Measurements from ENCODE around the gene SOX13. TPM values are rescaled to one million over a fixed set of nuclear protein-coding genes. Genes with fewer than 3 reads are reported as not detected.

SOX13 gene
- total RNA-seq, 1 experiment from 2014 or later: 21.8 TPM

GRCh38 chr1:204041232-204041767, 31.6 kb upstream of the SOX13 start:
- TF ChIP-seq CTCF (IDR thresholded peaks at IDR 0.05; ENCODE audit: unreplicated experiment): no peak
- H3K27me3 Mint-ChIP-seq (ENCODE audit: unreplicated experiment): peaks cover 7% of the 10 kb centered on the region
- no peak overlapping the region for H3K4me3 Mint-ChIP-seq (ENCODE audit: low read depth, unreplicated experiment)
- H3K27ac Mint-ChIP-seq (ENCODE audit: unreplicated experiment): no peak overlapping the region
- intact Hi-C loops (cut with micrococcal nuclease; ENCODE audit: unreplicated experiment): no loop called here
- H3K36me3 Mint-ChIP-seq (ENCODE audit: insufficient read depth, unreplicated experiment): no peaks in the 10 kb centered on the region
- H3K9me3 Mint-ChIP-seq (ENCODE audit: low read depth, unreplicated experiment): no peaks in the 10 kb centered on the region
- CTCF ChIA-PET: no interaction called here
- no peaks in the 10 kb centered on the region for H3K4me1 Mint-ChIP-seq (ENCODE audit: low read depth, unreplicated experiment)
- no TSS peak for BruUV-seq (replicated peaks)
- DNase-seq: no peak

- CTCF ChIA-PET: no interaction called here
Observed at GRCh38 chr1:204041803-204042505, 31.0 kb upstream of the SOX13 start.

GRCh38 chr1:204042516-204042915, 30.4 kb upstream of the SOX13 start:
- DNase-seq: no peak
- CTCF ChIA-PET: no interaction called here
- no peak for TF ChIP-seq CTCF (IDR thresholded peaks at IDR 0.05; ENCODE audit: unreplicated experiment)
- no peak overlapping the region for H3K27ac Mint-ChIP-seq (ENCODE audit: unreplicated experiment)
- H3K4me1 Mint-ChIP-seq (ENCODE audit: low read depth, unreplicated experiment): no peaks in the 10 kb centered on the region
- peaks cover 7% of the 10 kb centered on the region for H3K27me3 Mint-ChIP-seq (ENCODE audit: unreplicated experiment)
- no peaks in the 10 kb centered on the region for H3K9me3 Mint-ChIP-seq (ENCODE audit: low read depth, unreplicated experiment)
- intact Hi-C loops (cut with micrococcal nuclease; ENCODE audit: unreplicated experiment): no loop called here
- no peak overlapping the region for H3K4me3 Mint-ChIP-seq (ENCODE audit: low read depth, unreplicated experiment)
- no peaks in the 10 kb centered on the region for H3K36me3 Mint-ChIP-seq (ENCODE audit: insufficient read depth, unreplicated experiment)
- BruUV-seq (replicated peaks): no TSS peak

More at GRCh38 chr1:204041803-204042505, 31.0 kb upstream of the SOX13 start:
- no peak for TF ChIP-seq CTCF (IDR thresholded peaks at IDR 0.05; ENCODE audit: unreplicated experiment)
- BruUV-seq (replicated peaks): no TSS peak
- intact Hi-C loops (cut with micrococcal nuclease; ENCODE audit: unreplicated experiment): no loop called here
- peaks cover 7% of the 10 kb centered on the region for H3K27me3 Mint-ChIP-seq (ENCODE audit: unreplicated experiment)
- no peaks in the 10 kb centered on the region for H3K9me3 Mint-ChIP-seq (ENCODE audit: low read depth, unreplicated experiment)
- no peak overlapping the region for H3K27ac Mint-ChIP-seq (ENCODE audit: unreplicated experiment)
- DNase-seq: no peak
- no peaks in the 10 kb centered on the region for H3K4me1 Mint-ChIP-seq (ENCODE audit: low read depth, unreplicated experiment)
- H3K4me3 Mint-ChIP-seq (ENCODE audit: low read depth, unreplicated experiment): no peak overlapping the region
- no peaks in the 10 kb centered on the region for H3K36me3 Mint-ChIP-seq (ENCODE audit: insufficient read depth, unreplicated experiment)

- BruUV-seq (replicated peaks): no TSS peak
- Mint-ChIP-seq H3K27ac (ENCODE audit: unreplicated experiment) (no peak overlapping the region), H3K4me1 (ENCODE audit: low read depth, unreplicated experiment) (no peaks in the 10 kb centered on the region), H3K36me3 (ENCODE audit: insufficient read depth, unreplicated experiment) (no peaks in the 10 kb centered on the region), H3K9me3 (ENCODE audit: low read depth, unreplicated experiment) (no peaks in the 10 kb centered on the region), H3K4me3 (ENCODE audit: low read depth, unreplicated experiment) (no peak overlapping the region), H3K27me3 (ENCODE audit: unreplicated experiment) (no peaks in the 10 kb centered on the region)
- no peak for DNase-seq
- no peak for TF ChIP-seq CTCF (IDR thresholded peaks at IDR 0.05; ENCODE audit: unreplicated experiment)
- intact Hi-C loops (cut with micrococcal nuclease; ENCODE audit: unreplicated experiment): no loop called here
- CTCF ChIA-PET: no interaction called here
Observed at GRCh38 chr1:204043680-204044079, 29.2 kb upstream of the SOX13 start.

Measured in Calu3 (cell line).